A673 (cell line): ENCODE data around the gene ANKS1B. TPM values are rescaled to one million over a fixed set of nuclear protein-coding genes. Genes with fewer than 3 reads are reported as not detected.
A peak's percentile ranks its signal among the peaks of the same experiment; 100 is the strongest.

Experiments used
- BruUV-seq: library from RNA; stranded (reverse); fragments of 400-500 nt; replicated peaks from 2 replicates; lab custom pipeline; 2021; lab: Mats Ljungman, UMichigan
- CTCF ChIA-PET: fragments of 300-600 bp; sonication (Branson Sonifier 250); formaldehyde crosslinking; loops from one replicate; lab custom pipeline; 2022; ENCODE audit warnings: antibody characterized with exemption; lab: Charles Lee
- POLR2A ChIA-PET: fragments of 300-600 bp; sonication (Branson Sonifier 250); formaldehyde crosslinking; loops from one replicate; lab custom pipeline; 2022; ENCODE audit warnings: antibody characterized with exemption; ENCODE audit not compliant: low non-redundant PET; lab: Charles Lee
- DNase-seq: peaks from one replicate; pipeline ENCODE4 v3.0.0-alpha.2; 2015; ENCODE audit warnings: low spot score
- H3K27ac ChIP-seq: fragments of 200-600 bp; sonication (generic); 2 replicates; pipeline ENCODE4 v1.5.1; 2016; ENCODE audit warnings: mixed run types, low read depth, mild to moderate bottlenecking, mixed read lengths, antibody characterized with exemption, low read length; ENCODE audit not compliant: poor library complexity, severe bottlenecking
- H3K27me3 ChIP-seq: fragments of 200-600 bp; sonication (generic); replicated peaks from 2 replicates; pipeline ENCODE4 v1.6.1; 2017; ENCODE audit warnings: mixed run types, low read depth, mild to moderate bottlenecking, mixed read lengths, antibody characterized with exemption, low read length; ENCODE audit not compliant: insufficient read depth, poor library complexity
- H3K36me3 ChIP-seq: fragments of 200-600 bp; sonication (generic); 2 replicates; pipeline ENCODE4 v1.6.1; 2016; ENCODE audit warnings: mixed run types, mild to moderate bottlenecking, mixed read lengths, antibody characterized with exemption, low read length; ENCODE audit not compliant: insufficient read depth, poor library complexity, severe bottlenecking
- H3K4me1 ChIP-seq: fragments of 200-600 bp; sonication (generic); 2 replicates; pipeline ENCODE4 v1.6.1; 2017; ENCODE audit warnings: mixed run types, mild to moderate bottlenecking, mixed read lengths, antibody characterized with exemption, low read length; ENCODE audit not compliant: insufficient read depth, poor library complexity, severe bottlenecking
- H3K4me3 ChIP-seq: fragments of 200-600 bp; sonication (generic); 2 replicates; pipeline ENCODE4 v1.5.1; 2016; ENCODE audit warnings: low read depth, mixed run types, mild to moderate bottlenecking, mixed read lengths, low read length; ENCODE audit not compliant: poor library complexity, severe bottlenecking
- H3K9me3 ChIP-seq: fragments of 200-600 bp; sonication (generic); 2 replicates; pipeline ENCODE4 v1.6.1; 2016; ENCODE audit warnings: mixed run types, low read depth, mild to moderate bottlenecking, mixed read lengths, antibody characterized with exemption, low read length; ENCODE audit not compliant: poor library complexity, severe bottlenecking
- CTCF ChIP-seq: fragments of 300-800, 200-600 bp; sonication (generic); conservative IDR thresholded peaks from 2 replicates; pipeline ENCODE4 v1.5.1; 2017; ENCODE audit warnings: low read depth, mild to moderate bottlenecking, antibody characterized with exemption, low read length, moderate library complexity, mixed read lengths
- EZH2 ChIP-seq: fragments of 200-600 bp; sonication (generic); IDR thresholded peaks from 2 replicates; pipeline ENCODE4 v1.6.1; 2017; ENCODE audit warnings: borderline replicate concordance, low read depth, mild to moderate bottlenecking, mixed read lengths, antibody characterized with exemption, low read length; ENCODE audit not compliant: poor library complexity, severe bottlenecking
- intact Hi-C: fragments of 100-400 bp; cut with micrococcal nuclease; formaldehyde crosslinking; loops from one replicate; pipeline ENCODE4 v1.10.0; 2022; ENCODE audit not compliant: unreplicated experiment
- total RNA-seq: library from RNA; stranded (reverse); gene quantifications from 2 replicates; pipeline ENCODE4 v1.2.3, GENCODE V29; 2021

ANKS1B gene
- total RNA-seq, 1 experiment from 2014 or later = 0.99 TPM

DNA sequence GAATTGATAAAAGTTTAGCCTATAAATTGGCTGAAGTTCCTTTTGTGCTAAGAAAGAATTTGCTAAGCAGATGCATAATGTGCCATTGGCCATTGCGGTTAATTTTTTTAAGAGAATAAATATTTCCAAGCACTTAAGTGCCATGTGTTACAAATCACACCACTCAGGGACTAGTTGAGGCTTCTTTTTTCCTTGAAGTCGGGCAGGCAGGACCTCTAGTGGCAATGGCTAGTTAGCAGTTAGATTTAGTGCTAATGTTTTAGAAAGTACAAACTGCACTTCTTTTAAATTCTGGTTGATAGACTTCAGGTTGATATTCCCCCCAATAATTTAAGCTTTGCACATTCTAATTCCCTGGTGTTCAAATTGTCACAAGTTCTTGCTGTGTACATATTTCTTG lies 1045.4 kb downstream of the ANKS1B start:
- Histone ChIP-seq H3K4me1 (no peaks in the 10 kb centered on the region), H3K27ac (no peak overlapping the region), H3K27me3 (no peaks in the 10 kb centered on the region), H3K4me3 (no peak overlapping the region), H3K36me3 (no peaks in the 10 kb centered on the region), H3K9me3 (no peaks in the 10 kb centered on the region)
- no TSS peak for BruUV-seq
- POLR2A ChIA-PET = no interaction called here
- DNase-seq = peak; percentile 74
- intact Hi-C loops = loop anchor here (1.0 to 5.0 kb wide), 3 partner anchors 197 to 240 kb away; no protein-coding TSS in a partner anchor
- TF ChIP-seq CTCF = peak; percentile 79
- TF ChIP-seq EZH2 = no peak
- CTCF ChIA-PET = no interaction called here

GRCh38 chr12:98935847-98936246 lies 1048.9 kb downstream of the ANKS1B start:
- POLR2A ChIA-PET = no interaction called here
- no peak overlapping the region for H3K4me3 ChIP-seq
- CTCF ChIA-PET = no interaction called here
- TF ChIP-seq CTCF = no peak
- TF ChIP-seq EZH2 = no peak
- BruUV-seq = no TSS peak
- no peaks in the 10 kb centered on the region for H3K36me3 ChIP-seq
- H3K27ac ChIP-seq = no peak overlapping the region
- no peak for DNase-seq
- no peaks in the 10 kb centered on the region for H3K27me3 ChIP-seq
- intact Hi-C loops = loop anchor here (5.0 kb wide), 2 partner anchors 194 to 209 kb away; no protein-coding TSS in a partner anchor
- no peaks in the 10 kb centered on the region for H3K9me3 ChIP-seq
- no peaks in the 10 kb centered on the region for H3K4me1 ChIP-seq

GRCh38 chr12:98922871-98923270 lies 1061.9 kb downstream of the ANKS1B start:
- TF ChIP-seq EZH2 (no peak), CTCF (no peak)
- Histone ChIP-seq H3K27ac (no peak overlapping the region), H3K4me1 (no peaks in the 10 kb centered on the region), H3K4me3 (no peak overlapping the region), H3K27me3 (no peaks in the 10 kb centered on the region), H3K36me3 (no peaks in the 10 kb centered on the region), H3K9me3 (no peaks in the 10 kb centered on the region)
- no TSS peak for BruUV-seq
- ChIA-PET POLR2A (no interaction called here), CTCF (no interaction called here)
- intact Hi-C loops = no loop called here
- DNase-seq = no peak
